ENCODE measurements around the gene PRDM2.

GRCh38 chr1:13826591-13826990 lies 126.6 kb downstream of the PRDM2 start:
- TF ChIP-seq, protein P1, sequence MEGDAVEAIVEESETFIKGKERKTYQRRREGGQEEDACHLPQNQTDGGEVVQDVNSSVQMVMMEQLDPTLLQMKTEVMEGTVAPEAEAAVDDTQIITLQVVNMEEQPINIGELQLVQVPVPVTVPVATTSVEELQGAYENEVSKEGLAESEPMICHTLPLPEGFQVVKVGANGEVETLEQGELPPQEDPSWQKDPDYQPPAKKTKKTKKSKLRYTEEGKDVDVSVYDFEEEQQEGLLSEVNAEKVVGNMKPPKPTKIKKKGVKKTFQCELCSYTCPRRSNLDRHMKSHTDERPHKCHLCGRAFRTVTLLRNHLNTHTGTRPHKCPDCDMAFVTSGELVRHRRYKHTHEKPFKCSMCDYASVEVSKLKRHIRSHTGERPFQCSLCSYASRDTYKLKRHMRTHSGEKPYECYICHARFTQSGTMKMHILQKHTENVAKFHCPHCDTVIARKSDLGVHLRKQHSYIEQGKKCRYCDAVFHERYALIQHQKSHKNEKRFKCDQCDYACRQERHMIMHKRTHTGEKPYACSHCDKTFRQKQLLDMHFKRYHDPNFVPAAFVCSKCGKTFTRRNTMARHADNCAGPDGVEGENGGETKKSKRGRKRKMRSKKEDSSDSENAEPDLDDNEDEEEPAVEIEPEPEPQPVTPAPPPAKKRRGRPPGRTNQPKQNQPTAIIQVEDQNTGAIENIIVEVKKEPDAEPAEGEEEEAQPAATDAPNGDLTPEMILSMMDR (IDR thresholded peaks at IDR 0.05; ENCODE audit: low read length): no peak
- TF ChIP-seq EZH2 (IDR thresholded peaks at IDR 0.05; ENCODE audit: borderline replicate concordance, low read length): no peak

Data from OCI-LY1 (cell line).